ENCODE results near the gene M1AP.

Gene M1AP

GRCh38 chr2:74648009-74648443 is at the start of gene M1AP:
TSS of gene M1AP (minus strand) at chr2:74648330. CDS start at chr2:74640275, 8,055 bp downstream.
- H3K9me3 Mint-ChIP-seq = no peaks in the 10 kb centered on the region
- H3K4me3 Mint-ChIP-seq = no peak within 1 kb of the TSS
- peak; percentile 63 for ATAC-seq
- no peaks in the 10 kb centered on the region for H3K4me1 Mint-ChIP-seq
- no peaks in the 10 kb centered on the region for H3K36me3 Mint-ChIP-seq (ENCODE audit: low read depth)
- DNase-seq = peak; percentile 25
- H3K27me3 Mint-ChIP-seq = peaks cover 26% of the 10 kb centered on the region
- no peak within 1 kb of the TSS for H3K27ac Mint-ChIP-seq

- DNase-seq = no peak
Observed at GRCh38 chr2:74696829-74697228, 48.7 kb upstream of the M1AP start.

GRCh38 chr2:74695663-74696062 is 47.5 kb upstream of the M1AP start:
- Mint-ChIP-seq H3K4me1 (no peaks in the 10 kb centered on the region), H3K4me3 (no peak overlapping the region), H3K9me3 (no peaks in the 10 kb centered on the region), H3K27me3 (no peaks in the 10 kb centered on the region), H3K36me3 (ENCODE audit: low read depth) (no peaks in the 10 kb centered on the region), H3K27ac (no peak overlapping the region)
- DNase-seq (no peak), ATAC-seq (no peak)

More at GRCh38 chr2:74696829-74697228, 48.7 kb upstream of the M1AP start:
- no peak for ATAC-seq
- Mint-ChIP-seq H3K4me1 (no peaks in the 10 kb centered on the region), H3K36me3 (ENCODE audit: low read depth) (no peaks in the 10 kb centered on the region), H3K9me3 (no peaks in the 10 kb centered on the region), H3K27ac (no peak overlapping the region), H3K4me3 (no peak overlapping the region), H3K27me3 (no peaks in the 10 kb centered on the region)

GRCh38 chr2:74694281-74694680 is 46.2 kb upstream of the M1AP start:
- Mint-ChIP-seq H3K4me1 (no peaks in the 10 kb centered on the region), H3K27me3 (no peaks in the 10 kb centered on the region), H3K9me3 (no peaks in the 10 kb centered on the region), H3K4me3 (no peak overlapping the region), H3K36me3 (ENCODE audit: low read depth) (no peaks in the 10 kb centered on the region), H3K27ac (no peak overlapping the region)
- ATAC-seq (no peak), DNase-seq (no peak)

- no peaks in the 10 kb centered on the region for H3K36me3 Mint-ChIP-seq (ENCODE audit: low read depth)
Observed at GRCh38 chr2:74693668-74694067, 45.5 kb upstream of the M1AP start.

GRCh38 chr2:74693213-74693612 is 45.1 kb upstream of the M1AP start:
- no peaks in the 10 kb centered on the region for H3K4me1 Mint-ChIP-seq
- no peaks in the 10 kb centered on the region for H3K9me3 Mint-ChIP-seq
- H3K27ac Mint-ChIP-seq = no peak overlapping the region
- ATAC-seq (no peak), DNase-seq (no peak)
- H3K36me3 Mint-ChIP-seq (ENCODE audit: low read depth) = no peaks in the 10 kb centered on the region
- H3K27me3 Mint-ChIP-seq = no peaks in the 10 kb centered on the region
- H3K4me3 Mint-ChIP-seq = no peak overlapping the region

More at GRCh38 chr2:74693668-74694067, 45.5 kb upstream of the M1AP start:
- no peak for DNase-seq
- H3K4me1 Mint-ChIP-seq = no peaks in the 10 kb centered on the region
- no peak overlapping the region for H3K27ac Mint-ChIP-seq
- no peaks in the 10 kb centered on the region for H3K27me3 Mint-ChIP-seq
- H3K9me3 Mint-ChIP-seq = no peaks in the 10 kb centered on the region
- no peak for ATAC-seq
- no peak overlapping the region for H3K4me3 Mint-ChIP-seq

- Mint-ChIP-seq H3K27me3 (no peaks in the 10 kb centered on the region), H3K9me3 (no peaks in the 10 kb centered on the region), H3K4me1 (no peaks in the 10 kb centered on the region), H3K36me3 (ENCODE audit: low read depth) (no peaks in the 10 kb centered on the region), H3K4me3 (no peak overlapping the region), H3K27ac (no peak overlapping the region)
- DNase-seq (no peak), ATAC-seq (no peak)
Observed at GRCh38 chr2:74691929-74692328, 43.8 kb upstream of the M1AP start.

- no peaks in the 10 kb centered on the region for H3K9me3 Mint-ChIP-seq
- H3K4me3 Mint-ChIP-seq = no peak overlapping the region
- H3K27me3 Mint-ChIP-seq = no peaks in the 10 kb centered on the region
- ATAC-seq (no peak), DNase-seq (peak; percentile 10)
- H3K36me3 Mint-ChIP-seq (ENCODE audit: low read depth) = no peaks in the 10 kb centered on the region
- no peak overlapping the region for H3K27ac Mint-ChIP-seq
- H3K4me1 Mint-ChIP-seq = no peaks in the 10 kb centered on the region
Observed at GRCh38 chr2:74690571-74690970, 42.4 kb upstream of the M1AP start.

GRCh38 chr2:74689671-74690070 is 41.5 kb upstream of the M1AP start:
- ATAC-seq (no peak), DNase-seq (no peak)
- Mint-ChIP-seq H3K4me1 (no peaks in the 10 kb centered on the region), H3K27ac (no peak overlapping the region), H3K4me3 (no peak overlapping the region), H3K27me3 (no peaks in the 10 kb centered on the region), H3K36me3 (ENCODE audit: low read depth) (no peaks in the 10 kb centered on the region), H3K9me3 (no peaks in the 10 kb centered on the region)

GRCh38 chr2:74688881-74689280 is 40.8 kb upstream of the M1AP start:
- no peak for DNase-seq
- H3K4me1 Mint-ChIP-seq = no peaks in the 10 kb centered on the region
- H3K4me3 Mint-ChIP-seq = no peak overlapping the region
- H3K27ac Mint-ChIP-seq = no peak overlapping the region
- no peaks in the 10 kb centered on the region for H3K9me3 Mint-ChIP-seq
- H3K36me3 Mint-ChIP-seq (ENCODE audit: low read depth) = no peaks in the 10 kb centered on the region
- ATAC-seq = no peak
- no peaks in the 10 kb centered on the region for H3K27me3 Mint-ChIP-seq

- H3K9me3 Mint-ChIP-seq = no peaks in the 10 kb centered on the region
- DNase-seq (no peak), ATAC-seq (no peak)
- H3K36me3 Mint-ChIP-seq (ENCODE audit: low read depth) = peaks cover 1% of the 10 kb centered on the region
- H3K27me3 Mint-ChIP-seq = no peaks in the 10 kb centered on the region
- H3K4me1 Mint-ChIP-seq = no peaks in the 10 kb centered on the region
- H3K4me3 Mint-ChIP-seq = no peak overlapping the region
- no peak overlapping the region for H3K27ac Mint-ChIP-seq
Observed at GRCh38 chr2:74685408-74685807, 37.3 kb upstream of the M1AP start.

GRCh38 chr2:74682501-74682900 is 34.4 kb upstream of the M1AP start:
- Mint-ChIP-seq H3K4me1 (no peaks in the 10 kb centered on the region), H3K27me3 (no peaks in the 10 kb centered on the region), H3K36me3 (ENCODE audit: low read depth) (peaks cover 1% of the 10 kb centered on the region), H3K4me3 (no peak overlapping the region), H3K27ac (no peak overlapping the region), H3K9me3 (no peaks in the 10 kb centered on the region)
- ATAC-seq (no peak), DNase-seq (no peak)

GRCh38 chr2:74679615-74680014 is 31.5 kb upstream of the M1AP start:
- Mint-ChIP-seq H3K4me1 (no peaks in the 10 kb centered on the region), H3K27me3 (no peaks in the 10 kb centered on the region), H3K4me3 (no peak overlapping the region), H3K27ac (no peak overlapping the region), H3K36me3 (ENCODE audit: low read depth) (peaks cover 5% of the 10 kb centered on the region), H3K9me3 (no peaks in the 10 kb centered on the region)
- no peak for ATAC-seq
- DNase-seq = no peak

- DNase-seq (no peak), ATAC-seq (no peak)
- H3K9me3 Mint-ChIP-seq = no peaks in the 10 kb centered on the region
- no peaks in the 10 kb centered on the region for H3K4me1 Mint-ChIP-seq
- H3K4me3 Mint-ChIP-seq = no peak overlapping the region
- peaks cover 5% of the 10 kb centered on the region for H3K36me3 Mint-ChIP-seq (ENCODE audit: low read depth)
- no peaks in the 10 kb centered on the region for H3K27me3 Mint-ChIP-seq
- no peak overlapping the region for H3K27ac Mint-ChIP-seq
Observed at GRCh38 chr2:74676331-74676730, 28.2 kb upstream of the M1AP start.

GRCh38 chr2:74675090-74675489 is 27.0 kb upstream of the M1AP start:
- DNase-seq (no peak), ATAC-seq (no peak)
- no peaks in the 10 kb centered on the region for H3K4me1 Mint-ChIP-seq
- H3K4me3 Mint-ChIP-seq = no peak overlapping the region
- no peak overlapping the region for H3K27ac Mint-ChIP-seq
- H3K36me3 Mint-ChIP-seq (ENCODE audit: low read depth) = peaks cover 4% of the 10 kb centered on the region
- H3K27me3 Mint-ChIP-seq = no peaks in the 10 kb centered on the region
- H3K9me3 Mint-ChIP-seq = no peaks in the 10 kb centered on the region

- Mint-ChIP-seq H3K27me3 (no peaks in the 10 kb centered on the region), H3K4me1 (no peaks in the 10 kb centered on the region), H3K4me3 (no peak overlapping the region), H3K36me3 (ENCODE audit: low read depth) (peaks cover 4% of the 10 kb centered on the region), H3K27ac (no peak overlapping the region), H3K9me3 (no peaks in the 10 kb centered on the region)
- DNase-seq (no peak), ATAC-seq (no peak)
Observed at GRCh38 chr2:74673826-74674528, 25.8 kb upstream of the M1AP start.
